DOHH2 (cell line): Measurements from ENCODE around the gene PRCP.

Experiments
- EZH2phosphoT487 ChIP-seq: fragments of 200-600 bp; sonication (generic); IDR thresholded peaks from 2 replicates; pipeline ENCODE4 v1.6.1; 2017; ENCODE audit warnings: borderline replicate concordance, mild to moderate bottlenecking, antibody characterized with exemption, low read length, moderate library complexity, mixed read lengths
- TF ChIP-seq, protein P1 (sequence below): fragments of 200-600 bp; sonication (generic); IDR thresholded peaks from one replicate; pipeline ENCODE4 v1.5.1; 2014; ENCODE audit warnings: antibody characterized with exemption, mild to moderate bottlenecking, low read depth, low read length; ENCODE audit not compliant: poor library complexity, severe bottlenecking

DNA sequence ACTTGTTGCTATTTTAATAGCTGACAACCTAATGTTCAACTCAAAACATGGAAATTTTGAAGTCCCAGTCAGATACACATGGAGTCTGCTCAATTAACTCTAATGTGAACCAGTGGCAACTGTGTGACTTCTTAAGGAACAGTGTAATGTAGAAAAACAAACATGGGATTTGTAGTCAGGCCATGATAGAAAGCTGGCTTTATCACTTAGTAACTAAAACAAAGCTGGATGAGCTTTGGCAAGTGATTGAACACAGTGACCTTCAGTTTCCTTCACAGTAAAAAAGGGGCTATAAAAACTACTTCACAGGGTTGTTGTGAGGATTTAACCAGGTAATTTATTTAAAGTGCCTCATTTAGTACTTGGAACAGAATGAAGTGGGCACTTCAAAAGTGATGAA is 62.6 kb downstream of the PRCP start:
- TF ChIP-seq, protein P1, sequence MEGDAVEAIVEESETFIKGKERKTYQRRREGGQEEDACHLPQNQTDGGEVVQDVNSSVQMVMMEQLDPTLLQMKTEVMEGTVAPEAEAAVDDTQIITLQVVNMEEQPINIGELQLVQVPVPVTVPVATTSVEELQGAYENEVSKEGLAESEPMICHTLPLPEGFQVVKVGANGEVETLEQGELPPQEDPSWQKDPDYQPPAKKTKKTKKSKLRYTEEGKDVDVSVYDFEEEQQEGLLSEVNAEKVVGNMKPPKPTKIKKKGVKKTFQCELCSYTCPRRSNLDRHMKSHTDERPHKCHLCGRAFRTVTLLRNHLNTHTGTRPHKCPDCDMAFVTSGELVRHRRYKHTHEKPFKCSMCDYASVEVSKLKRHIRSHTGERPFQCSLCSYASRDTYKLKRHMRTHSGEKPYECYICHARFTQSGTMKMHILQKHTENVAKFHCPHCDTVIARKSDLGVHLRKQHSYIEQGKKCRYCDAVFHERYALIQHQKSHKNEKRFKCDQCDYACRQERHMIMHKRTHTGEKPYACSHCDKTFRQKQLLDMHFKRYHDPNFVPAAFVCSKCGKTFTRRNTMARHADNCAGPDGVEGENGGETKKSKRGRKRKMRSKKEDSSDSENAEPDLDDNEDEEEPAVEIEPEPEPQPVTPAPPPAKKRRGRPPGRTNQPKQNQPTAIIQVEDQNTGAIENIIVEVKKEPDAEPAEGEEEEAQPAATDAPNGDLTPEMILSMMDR = no peak
- no peak for TF ChIP-seq EZH2phosphoT487
